Measurements from ENCODE around the gene CLCF1.

Gene CLCF1

DNA sequence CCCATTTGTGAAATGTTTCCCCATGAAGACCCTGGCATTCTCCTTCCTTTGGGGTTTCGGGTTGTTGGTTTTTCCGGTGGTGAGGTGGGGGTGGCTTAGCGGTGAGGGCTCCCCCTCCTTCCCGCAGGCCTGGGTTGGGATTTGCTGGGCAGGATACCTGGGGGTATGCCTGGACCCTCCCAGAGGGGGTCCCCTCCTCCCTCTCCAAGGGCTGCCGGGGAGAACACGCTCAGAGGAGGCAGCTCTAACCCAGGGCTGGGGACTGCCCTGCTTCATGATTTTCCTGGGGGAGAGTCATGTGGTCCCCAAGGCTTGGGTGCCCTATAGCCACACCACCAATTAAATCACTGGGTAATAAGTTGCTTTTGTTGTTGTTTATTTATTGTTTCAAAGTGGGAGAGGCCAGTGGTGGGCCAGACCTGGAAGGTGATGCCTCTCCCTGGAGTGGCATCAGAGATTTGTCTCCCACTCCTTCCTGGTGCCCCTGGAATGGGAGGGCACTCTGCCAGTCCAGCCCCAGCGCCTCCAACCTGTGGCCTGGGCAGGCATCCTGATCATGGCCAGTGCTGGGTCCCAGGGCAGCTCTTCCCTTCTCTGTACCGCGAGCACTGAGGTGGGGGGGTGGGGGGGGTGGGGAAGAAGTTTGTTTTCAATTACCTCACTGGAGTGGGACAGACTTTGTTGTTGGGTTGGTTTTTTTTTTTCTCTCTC lies 1.3 kb upstream of the CLCF1 start:
- no peak for DNase-seq (ENCODE audit: low spot score)

GRCh38 chr11:67373648-67374570 lies 511 bp upstream of the CLCF1 start:
- no peak for DNase-seq (ENCODE audit: low spot score)

- no peak for DNase-seq (ENCODE audit: low spot score)
Observed at GRCh38 chr11:67372321-67372992, 941 bp downstream of the CLCF1 start.

DNA sequence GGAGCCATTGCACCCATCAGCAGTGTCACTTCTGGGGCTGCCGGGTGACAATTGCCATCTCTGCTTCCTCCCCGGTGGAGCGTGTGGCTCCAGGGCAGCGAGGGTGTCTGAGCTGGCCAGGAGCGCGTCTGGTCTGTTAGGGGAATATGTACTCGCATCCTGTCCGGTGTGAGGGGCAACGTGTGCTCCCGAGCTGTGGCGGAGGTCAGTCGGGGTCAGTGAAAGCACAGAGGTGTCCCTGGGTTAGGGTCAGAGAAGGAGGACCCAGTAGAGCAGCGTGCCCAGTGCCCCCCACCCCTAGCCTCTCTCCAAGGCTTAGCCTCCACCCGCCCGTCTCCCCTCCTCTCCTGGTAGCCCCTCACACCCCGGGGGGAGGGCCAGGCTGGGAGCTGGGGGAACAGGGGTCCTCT lies 1.5 kb downstream of the CLCF1 start:
- DNase-seq (ENCODE audit: low spot score), result no peak

DNA sequence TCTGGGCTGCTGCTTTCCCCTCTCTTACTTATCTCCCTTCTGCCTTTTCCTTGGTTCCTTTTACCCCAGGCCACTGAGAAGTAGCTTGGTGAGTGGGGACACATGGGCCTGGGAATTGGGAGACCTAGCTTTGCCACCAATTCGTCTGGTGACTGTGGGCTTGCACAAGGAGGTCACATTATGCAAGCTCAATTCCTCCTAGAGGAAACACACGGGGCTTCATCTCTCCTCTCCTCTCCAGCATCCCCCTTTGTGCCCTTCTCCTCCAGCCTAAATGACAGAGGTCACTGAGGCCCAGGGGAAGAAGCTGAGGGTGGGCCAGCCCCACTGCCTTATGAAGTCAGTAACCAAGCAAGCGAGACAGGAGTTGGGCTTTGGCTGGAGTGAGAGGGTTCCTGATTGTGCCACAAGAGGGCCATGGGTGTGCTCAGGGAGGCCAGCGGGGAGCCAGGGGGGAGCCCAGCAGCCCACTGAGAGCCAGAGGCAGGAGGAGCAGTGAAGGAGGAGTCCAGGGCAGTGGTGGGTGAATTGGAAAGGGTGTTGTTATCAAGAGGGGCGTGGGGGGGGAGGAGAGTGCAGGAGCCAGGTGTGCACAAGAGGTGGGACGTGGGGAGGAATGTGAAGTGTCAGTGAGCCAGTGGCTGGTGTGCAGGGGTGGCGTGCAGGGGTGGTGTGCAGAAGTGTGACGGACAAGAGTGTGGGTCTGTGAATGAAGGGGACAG lies 2.0 kb downstream of the CLCF1 start:
- no peak for DNase-seq (ENCODE audit: low spot score)

- no peak for DNase-seq (ENCODE audit: low spot score)
Observed at GRCh38 chr11:67370351-67371076, 2.9 kb downstream of the CLCF1 start.

DNA sequence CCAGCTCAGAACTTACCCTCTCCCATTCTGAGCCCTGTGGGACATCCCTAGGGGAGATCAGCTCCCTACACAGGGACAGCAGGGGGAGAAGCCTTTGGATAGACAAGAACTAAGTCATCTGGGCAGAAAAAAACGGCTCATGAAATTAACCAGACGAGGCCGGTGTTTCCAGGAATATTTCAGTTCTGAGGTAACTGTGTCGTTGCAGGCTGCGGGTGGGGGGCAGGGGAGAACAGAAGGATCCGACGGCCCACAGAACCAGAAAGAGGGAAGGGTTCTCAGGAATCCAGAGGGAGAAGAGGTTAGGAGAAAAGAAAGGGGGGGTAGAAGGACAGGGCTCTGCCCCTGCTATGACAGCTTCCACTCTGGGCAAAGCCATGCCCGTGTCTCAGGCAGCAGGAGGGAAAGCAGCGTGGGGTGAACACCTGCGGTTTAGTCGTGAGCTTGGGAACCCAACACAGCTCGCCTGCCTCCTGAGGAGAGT lies 3.6 kb downstream of the CLCF1 start:
- DNase-seq (ENCODE audit: low spot score), result no peak

GRCh38 chr11:67369275-67369674 lies 4.1 kb downstream of the CLCF1 start:
- no peak for DNase-seq (ENCODE audit: low spot score)

GRCh38 chr11:67368621-67369020 lies 4.8 kb downstream of the CLCF1 start:
- no peak for DNase-seq (ENCODE audit: low spot score)

- DNase-seq (ENCODE audit: low spot score), result no peak
Observed at GRCh38 chr11:67367761-67368227, 5.6 kb downstream of the CLCF1 start.

- no peak for DNase-seq (ENCODE audit: low spot score)
Observed at GRCh38 chr11:67366961-67367760, 6.2 kb downstream of the CLCF1 start.

DNA sequence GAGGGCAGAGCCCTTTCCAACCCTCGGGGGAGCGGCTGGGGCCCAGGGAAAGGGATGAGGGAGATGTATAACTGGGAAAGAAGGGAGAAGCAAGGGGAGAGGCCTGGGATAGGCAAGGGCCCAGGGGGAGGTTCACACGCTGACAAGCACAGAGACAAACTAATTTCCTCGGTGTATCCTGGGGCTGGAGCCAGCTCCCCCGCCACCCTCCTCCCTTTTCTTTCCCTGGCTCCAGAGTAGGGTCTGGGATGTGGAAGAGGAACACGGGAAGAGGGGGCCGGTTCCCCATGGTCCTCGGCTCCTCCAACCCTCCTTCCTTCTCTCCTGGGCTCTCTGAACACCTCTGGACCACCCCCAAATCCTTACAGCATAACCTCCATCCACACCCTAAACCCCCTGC lies 6.9 kb downstream of the CLCF1 start:
- DNase-seq (ENCODE audit: low spot score), result no peak

- no peak for DNase-seq (ENCODE audit: low spot score)
Observed at GRCh38 chr11:67365736-67366444, 7.5 kb downstream of the CLCF1 start.

GRCh38 chr11:67364783-67365722 lies 8.3 kb downstream of the CLCF1 start:
- DNase-seq (ENCODE audit: low spot score), result no peak

GRCh38 chr11:67364169-67364568 lies 9.2 kb downstream of the CLCF1 start:
- no peak for DNase-seq (ENCODE audit: low spot score)

- no peak for DNase-seq (ENCODE audit: low spot score)
Observed at GRCh38 chr11:67357831-67358670, 15.3 kb downstream of the CLCF1 start.

GRCh38 chr11:67356864-67357561 lies 16.4 kb downstream of the CLCF1 start:
- DNase-seq (ENCODE audit: low spot score), result peak; percentile 70
